SW 1271 (cell line): ENCODE data around the gene ADCK1.
A peak's percentile ranks its signal among the peaks of the same experiment; 100 is the strongest.
"Not testable (repeated sequence)": the region's sequence is repeated elsewhere in the genome, so short reads cannot be mapped to it uniquely, and the experiment has no call there.

Source experiments
- DNase-seq, 2 experiments: peaks; one replicate each; lab custom pipeline; 2025; lab: John Stamatoyannopoulos, UW

The ADCK1 gene, protein sequence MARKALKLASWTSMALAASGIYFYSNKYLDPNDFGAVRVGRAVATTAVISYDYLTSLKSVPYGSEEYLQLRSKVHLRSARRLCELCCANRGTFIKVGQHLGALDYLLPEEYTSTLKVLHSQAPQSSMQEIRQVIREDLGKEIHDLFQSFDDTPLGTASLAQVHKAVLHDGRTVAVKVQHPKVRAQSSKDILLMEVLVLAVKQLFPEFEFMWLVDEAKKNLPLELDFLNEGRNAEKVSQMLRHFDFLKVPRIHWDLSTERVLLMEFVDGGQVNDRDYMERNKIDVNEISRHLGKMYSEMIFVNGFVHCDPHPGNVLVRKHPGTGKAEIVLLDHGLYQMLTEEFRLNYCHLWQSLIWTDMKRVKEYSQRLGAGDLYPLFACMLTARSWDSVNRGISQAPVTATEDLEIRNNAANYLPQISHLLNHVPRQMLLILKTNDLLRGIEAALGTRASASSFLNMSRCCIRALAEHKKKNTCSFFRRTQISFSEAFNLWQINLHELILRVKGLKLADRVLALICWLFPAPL

DNA sequence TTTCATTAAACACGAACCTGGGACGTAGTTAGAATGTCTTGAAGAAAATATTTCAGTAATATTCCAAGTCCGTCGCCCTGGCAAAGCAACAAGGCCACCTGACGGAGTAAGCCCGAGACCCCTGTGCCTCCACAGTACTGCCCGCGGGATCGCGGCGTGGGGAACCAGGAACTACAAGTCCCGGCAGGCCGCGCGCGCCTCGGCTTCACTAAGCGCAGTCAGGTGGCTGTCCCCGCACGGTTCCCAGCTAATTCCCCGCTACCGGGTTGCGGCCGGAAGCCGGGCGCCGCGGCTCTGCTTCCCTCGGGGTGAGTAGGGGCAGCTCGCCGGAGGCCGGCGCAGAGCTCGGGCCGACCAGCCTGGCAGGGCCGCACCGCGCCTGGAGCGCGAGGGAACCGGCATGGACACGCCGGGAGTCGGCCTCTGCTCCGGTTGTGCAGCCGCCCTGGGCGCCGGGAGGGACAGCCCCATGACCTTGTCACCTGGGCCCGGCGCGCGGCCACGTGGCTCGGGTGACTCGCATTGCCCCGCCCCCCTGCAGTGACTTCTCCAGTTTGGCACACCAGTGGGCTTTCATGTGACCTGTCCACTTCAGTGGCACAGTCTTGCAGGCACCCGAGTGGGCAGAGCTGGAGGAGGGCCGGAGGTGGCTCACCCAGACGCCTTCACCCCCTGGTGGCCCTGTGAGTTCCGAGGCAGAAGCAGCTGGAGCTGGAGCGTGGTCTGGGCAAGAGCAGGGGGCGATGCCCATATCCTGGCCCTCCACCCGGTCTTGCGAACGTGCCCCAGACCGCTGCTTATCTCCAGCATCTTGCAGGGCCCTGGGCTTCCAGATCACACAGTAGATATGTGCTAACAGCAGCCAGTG lies at the start of gene ADCK1:
ADCK1 (plus strand) TSS at position 247 of the 868 bp plus-strand sequence. CDS start 18,870 bp downstream, outside the sequence.
- peak; percentile 20 to 79 for DNase-seq

DNA sequence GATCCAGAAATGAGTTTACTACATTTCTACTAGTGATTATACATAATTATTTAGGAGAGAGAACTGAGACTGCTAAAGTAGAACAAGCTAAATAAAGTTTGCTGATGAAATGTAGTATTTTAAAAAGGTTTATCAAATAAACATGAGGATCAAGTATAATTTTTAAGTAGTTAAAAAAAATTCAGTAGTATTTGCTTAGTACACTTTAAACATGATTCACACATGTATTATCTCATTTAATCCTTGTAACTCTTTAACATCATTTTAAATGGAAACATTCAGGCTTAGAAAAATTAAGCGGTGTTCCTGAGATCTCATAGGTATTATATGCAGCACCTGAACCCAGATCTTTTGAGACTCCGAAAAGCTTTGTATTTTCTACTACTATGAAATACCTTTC lies 47.6 kb upstream of the ADCK1 start:
- no peak for DNase-seq

GRCh38 chr14:77752799-77753516 lies 47.0 kb upstream of the ADCK1 start:
- no peak for DNase-seq

DNA sequence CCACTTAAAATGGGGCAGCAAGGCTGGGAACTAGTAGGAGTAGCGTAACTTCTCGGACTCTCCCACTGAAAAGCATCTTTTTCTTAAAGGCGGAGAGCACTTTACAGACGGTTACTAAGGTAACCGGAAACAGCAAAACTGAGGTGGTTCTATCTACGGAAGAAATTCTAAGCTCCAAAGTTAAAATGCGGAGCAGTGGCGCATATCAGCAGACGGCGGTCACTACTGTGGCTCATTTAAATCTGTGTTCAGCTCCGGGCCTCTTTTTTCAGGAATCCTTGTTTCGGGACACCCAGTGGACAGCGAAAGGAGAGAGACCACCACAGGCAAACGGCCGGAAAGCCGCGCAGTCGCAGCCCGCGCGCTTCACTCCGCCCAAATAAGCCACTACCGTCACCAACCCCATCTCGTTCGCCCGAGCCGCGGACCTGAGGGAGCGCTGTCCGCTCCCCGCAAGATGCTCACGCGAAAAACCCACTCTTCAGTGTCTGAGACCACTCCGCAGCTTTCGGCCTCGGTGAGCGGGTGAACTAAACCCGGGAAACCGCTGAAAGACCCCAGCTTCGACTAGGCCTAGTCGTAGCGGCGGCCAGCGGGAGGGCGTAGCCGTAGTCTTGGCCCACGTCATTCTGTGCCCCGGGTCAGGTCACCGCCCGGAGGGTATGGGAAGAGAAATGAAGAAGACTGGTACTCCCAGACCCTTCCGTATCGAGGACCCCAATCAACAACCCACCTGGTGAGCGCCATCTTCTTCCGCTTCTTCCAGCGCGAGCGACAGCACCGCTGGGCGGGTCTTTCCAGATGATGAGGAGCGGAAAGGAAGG lies 39.3 kb upstream of the ADCK1 start, which contains the start of gene SNW1:
SNW1 (minus strand) TSS at position 776 of the 824 bp plus-strand sequence; CDS start at position 747, 29 bp downstream.
- peak; percentile 83 to 95 for DNase-seq

DNA sequence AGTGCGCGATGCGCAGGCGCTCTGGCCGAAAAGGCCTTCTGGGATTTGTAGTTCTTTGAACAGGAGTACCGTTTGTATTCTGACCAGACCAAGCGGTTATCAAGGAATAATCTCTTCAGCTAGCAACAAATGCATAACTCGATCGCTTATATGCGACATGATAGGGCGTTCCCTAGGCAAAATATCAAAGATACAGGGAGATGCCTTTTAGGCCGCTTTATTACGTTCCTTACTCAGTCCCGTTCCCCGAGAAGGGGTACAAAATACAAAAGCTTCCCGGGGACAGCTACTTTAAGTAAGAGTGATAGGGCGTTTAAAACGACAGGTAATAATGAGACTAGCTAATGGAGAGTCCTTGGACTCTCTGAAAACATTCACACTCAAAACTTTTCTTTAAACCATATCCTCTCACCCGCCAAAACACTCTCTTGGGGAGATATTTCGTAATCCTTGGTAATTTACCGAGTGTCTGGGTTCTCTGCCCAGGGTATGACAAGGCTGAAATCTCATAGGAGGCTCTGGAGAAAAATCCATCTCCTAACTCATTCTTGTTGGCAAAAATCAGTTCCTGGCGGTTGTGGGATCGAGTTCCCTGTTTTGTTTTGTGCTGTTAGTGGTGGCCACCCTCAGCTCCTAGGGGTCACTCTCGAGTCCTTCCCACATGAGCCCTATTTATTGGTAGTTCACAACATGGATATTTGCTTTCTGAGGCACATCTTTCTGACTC lies 38.5 kb upstream of the ADCK1 start:
- DNase-seq, result peak in 1 of 2 experiments; percentile 46

- no peak for DNase-seq
Measured at GRCh38 chr14:77763316-77763715, 36.6 kb upstream of the ADCK1 start.

- DNase-seq, result no peak
Measured at GRCh38 chr14:77763978-77764377, 35.9 kb upstream of the ADCK1 start.

GRCh38 chr14:77768442-77769069 lies 31.4 kb upstream of the ADCK1 start:
- DNase-seq, result not testable (repeated sequence)

- DNase-seq, result not testable (repeated sequence)
Measured at GRCh38 chr14:77773966-77774365, 25.9 kb upstream of the ADCK1 start.

DNA sequence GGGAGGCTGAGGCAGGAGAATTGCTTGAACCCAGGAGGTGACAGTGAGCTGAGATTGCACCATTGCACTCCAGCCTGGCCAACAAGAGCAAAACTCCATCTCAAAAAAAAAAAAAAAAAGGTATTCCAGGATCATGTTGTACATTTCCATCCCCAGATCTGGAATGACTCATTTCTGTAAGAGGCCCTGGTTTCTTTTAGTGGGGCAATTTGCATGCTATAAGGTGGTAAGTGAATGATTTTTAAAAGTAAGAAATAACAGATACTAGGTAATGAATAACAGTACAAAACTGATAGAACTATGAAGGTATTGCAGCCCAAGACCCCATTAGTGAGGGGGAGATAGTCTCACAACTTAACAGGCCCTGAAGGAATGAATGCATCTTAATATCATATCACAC lies 17.7 kb upstream of the ADCK1 start:
- DNase-seq, result no peak

DNA sequence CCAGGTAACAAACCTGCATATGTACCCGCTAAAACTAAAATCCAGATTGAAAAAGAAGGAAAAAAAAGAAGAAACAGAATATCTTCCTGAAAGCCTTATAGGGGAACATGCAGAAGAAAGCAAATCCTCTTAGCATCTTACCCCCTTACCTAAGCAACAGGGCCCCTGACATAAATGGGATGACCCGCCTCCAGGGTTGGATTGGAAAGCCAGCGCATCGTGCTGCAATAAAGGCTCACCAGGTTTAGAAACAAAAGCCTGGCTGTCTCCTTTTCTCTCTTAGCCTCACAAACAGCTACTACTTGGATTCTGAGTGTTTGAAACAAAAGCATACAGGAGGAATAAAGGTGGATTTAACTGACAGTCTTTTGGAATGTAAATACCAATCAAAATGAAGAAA lies 13.8 kb upstream of the ADCK1 start:
- no peak for DNase-seq

DNA sequence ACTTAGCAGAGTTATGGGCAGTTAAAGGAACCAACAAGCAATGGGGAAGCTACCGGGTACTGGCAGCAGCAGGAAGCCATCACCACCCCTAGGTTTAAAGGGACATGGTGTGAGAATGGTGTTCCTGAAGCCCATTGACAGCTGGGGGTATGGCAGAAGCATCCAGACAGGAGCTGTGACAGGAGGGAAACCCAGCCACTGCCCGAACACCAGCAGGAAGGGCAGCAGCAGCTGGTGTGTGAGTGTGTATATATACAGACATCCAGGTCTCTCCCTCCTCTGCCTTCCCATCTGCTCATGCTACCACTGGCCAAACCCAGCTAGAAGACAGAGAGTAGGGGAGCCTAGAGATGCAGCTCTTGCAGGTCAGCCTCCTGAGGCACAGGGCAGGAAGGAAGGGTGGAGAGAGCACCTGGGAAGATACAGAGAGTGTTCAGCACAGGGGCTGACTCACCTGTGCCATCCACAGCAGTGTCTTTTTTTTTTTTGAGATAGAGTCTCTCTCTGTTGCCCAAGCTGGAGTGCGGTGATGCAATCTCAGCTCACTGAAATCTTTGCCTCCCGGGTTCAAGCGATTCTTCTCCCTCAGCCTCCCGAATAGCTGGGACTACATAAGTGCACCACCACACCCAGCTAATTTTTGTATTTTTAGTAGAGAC lies 9.2 kb upstream of the ADCK1 start:
- DNase-seq, result no peak

- no peak for DNase-seq
Measured at GRCh38 chr14:77791225-77791600, 8.7 kb upstream of the ADCK1 start.

DNA sequence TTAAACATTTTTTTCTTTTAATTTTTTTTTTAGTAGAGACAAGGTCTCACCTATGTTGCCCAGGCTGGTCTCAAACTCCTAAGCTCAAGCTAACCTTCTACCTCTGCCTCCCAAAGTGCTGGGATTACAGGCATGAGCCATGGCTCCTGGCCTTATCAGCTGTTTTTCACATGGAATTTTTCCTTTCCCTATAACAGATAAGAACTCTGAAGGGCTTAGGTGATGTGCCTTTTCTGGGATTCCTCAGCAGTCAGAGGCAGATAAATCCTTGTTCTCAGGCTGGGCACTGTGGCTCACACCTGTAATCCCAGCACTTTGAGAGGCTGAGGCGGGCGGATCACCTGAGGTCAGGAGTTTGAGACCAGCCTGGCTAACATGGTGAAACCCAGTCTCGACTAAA lies 6.7 kb upstream of the ADCK1 start:
- not testable (repeated sequence) for DNase-seq

DNA sequence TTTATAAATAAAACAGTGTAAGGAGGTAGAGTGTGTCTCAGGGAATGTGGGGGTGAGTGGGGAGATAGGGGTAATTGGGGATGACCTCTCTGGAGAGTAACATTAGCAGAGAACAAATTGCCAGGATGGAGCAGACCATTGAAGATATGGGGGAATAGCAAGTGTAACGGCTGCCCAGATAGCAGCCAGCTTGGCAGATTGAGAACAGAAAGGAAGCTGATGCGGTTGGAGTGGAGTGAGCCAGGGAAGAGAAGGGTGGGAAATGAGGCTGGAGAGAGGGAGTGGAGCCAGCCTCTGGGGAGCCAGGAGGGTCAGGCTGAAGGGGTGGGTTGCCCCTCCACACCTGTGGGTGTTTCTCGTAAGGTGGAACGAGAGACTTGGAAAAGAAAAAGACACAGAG lies 5.6 kb upstream of the ADCK1 start:
- no peak for DNase-seq

DNA sequence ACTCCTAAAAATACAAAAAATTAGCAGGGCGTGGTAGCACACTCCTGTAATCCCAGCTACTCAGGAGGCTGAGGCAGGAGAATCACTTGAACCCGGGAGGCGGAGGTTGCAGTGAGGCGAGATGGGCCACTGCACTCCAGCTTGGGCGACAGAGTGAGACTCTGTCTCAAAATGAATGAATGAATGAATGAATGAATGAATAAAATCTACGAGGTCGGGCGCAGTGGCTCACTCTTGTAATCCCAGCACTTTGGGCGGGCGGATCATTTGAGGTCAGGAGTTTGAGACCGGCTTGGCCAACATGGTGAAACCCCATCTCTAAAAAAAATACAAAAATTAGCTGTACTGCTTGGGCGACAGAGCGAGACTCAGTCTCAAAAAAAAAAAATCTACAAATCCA lies 453 bp upstream of the ADCK1 start:
- not testable (repeated sequence) for DNase-seq

DNA sequence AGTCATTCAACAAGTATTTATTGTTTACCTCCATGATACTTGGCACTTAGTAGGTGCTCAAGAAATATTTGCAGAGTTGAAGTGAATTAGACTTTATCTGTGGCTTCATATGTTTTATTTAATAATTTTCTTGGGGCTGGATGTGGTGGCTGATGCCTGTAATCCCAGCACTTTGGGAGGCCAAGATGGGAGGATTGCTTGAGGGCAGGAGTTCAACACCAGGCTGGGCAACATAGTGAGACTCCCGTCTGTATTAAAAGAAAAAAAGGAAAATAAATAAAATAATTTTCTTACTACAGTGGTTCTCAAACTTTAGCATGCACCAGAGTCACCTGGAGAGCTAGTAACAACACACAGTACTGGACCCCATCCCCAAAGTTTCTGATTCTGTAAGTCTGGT lies 905 bp downstream of the ADCK1 start:
- DNase-seq, result no peak

DNA sequence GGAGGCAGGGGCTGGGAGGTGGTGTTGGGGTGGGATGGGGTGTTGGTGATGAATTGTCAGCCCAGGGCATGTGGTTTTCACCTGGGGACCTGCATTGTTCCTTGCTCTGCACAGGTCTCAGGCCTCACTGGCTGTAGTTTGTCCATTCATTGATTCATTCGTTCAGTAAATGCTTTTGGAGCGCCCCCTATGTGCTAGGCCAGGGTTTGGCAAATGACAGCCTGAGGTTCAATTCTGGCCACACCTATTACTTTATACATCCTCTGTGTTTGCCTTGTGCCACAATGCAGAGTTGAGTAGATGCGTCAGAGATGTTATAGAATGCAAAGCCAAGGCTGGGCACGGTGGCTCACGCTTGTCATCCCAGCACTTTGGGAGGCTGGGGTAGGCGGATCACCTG lies 4.7 kb downstream of the ADCK1 start:
- no peak for DNase-seq

DNA sequence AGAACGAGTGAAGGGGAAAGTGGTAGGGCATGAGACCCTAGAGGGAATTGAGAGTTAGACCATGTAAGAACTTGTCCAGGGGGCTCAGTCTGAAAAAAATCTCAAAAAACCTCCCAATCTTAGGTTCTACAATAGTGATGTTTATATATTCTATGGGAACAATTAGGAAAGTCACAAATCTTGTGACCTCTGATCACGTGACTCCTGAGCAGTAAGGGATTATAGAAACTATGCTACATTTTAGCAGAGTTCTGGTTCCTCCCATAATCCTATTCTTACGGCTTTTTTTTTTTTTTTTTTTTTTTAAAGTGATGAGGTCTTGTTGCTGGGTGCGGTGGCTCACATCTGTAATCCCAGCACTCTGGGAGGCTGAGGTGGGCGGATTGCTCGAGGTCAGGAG lies 5.8 kb downstream of the ADCK1 start:
- no peak for DNase-seq
